HepG2 (cell line): ENCODE measurements around the gene GSDMA. TPM values are rescaled to one million over a fixed set of nuclear protein-coding genes. Genes with fewer than 3 reads are reported as not detected.

Experiments used
- ATAC-seq: fragments of 200-7000 bp; cut with Tn5 transposase; 3 replicates; pipeline ENCODE4 v1.9.1; 2020; ENCODE audit warnings: mild to moderate bottlenecking, moderate library complexity
- BruUV-seq: library from RNA; stranded (reverse); fragments of 400-500 nt; replicated peaks from 2 replicates; lab custom pipeline; 2021; lab: Mats Ljungman, UMichigan
- CTCF ChIA-PET: fragments of 300-600 bp; formaldehyde crosslinking; extraction: SDS; loops from one replicate; lab custom pipeline; 2021; ENCODE audit warnings: low total read pairs, inconsistent platforms, low intra/inter-chr PET ratio; lab: Yijun Ruan, JAX
- POLR2A ChIA-PET: fragments of 350-600 bp; sonication (Branson Sonifier 250); formaldehyde crosslinking; loops from one replicate; lab custom pipeline; 2020; ENCODE audit warnings: antibody characterized with exemption, inconsistent platforms; lab: Yijun Ruan, JAX
- DNase-seq: peaks from one replicate; pipeline ENCODE4 v3.0.0-alpha.2; 2015; ENCODE audit warnings: low spot score
- FAIRE-seq: peaks from 3 replicates; lab custom pipeline; 2011; peaks lifted over from hg19 to GRCh38; lab: Jason Lieb, UNC
- H2AFZ ChIP-seq: one replicate; pipeline ENCODE4 v1.6.1; 2011; ENCODE audit warnings: low read length, inconsistent platforms
- H3K27ac ChIP-seq: fragments of 300-600 bp; 3 replicates; pipeline ENCODE4 v1.8.0; 2011; ENCODE audit warnings: mixed run types, mild to moderate bottlenecking, mixed read lengths, low read length, inconsistent platforms; ENCODE audit not compliant: insufficient read depth; ENCODE audit errors: extremely low read length
- H3K27me3 ChIP-seq, 2 experiments: fragments of 200-600 bp in 1 of 2; 2 replicates in 1 of 2; 3 replicates in 1 of 2; pipeline versions ENCODE4 v1.6.0 to v1.8.0; 2011; ENCODE audit warnings: low read length in 2 of 2, mild to moderate bottlenecking in 2 of 2, moderate library complexity in 2 of 2, inconsistent platforms in 1 of 2; ENCODE audit not compliant: insufficient read depth in 2 of 2, control insufficient read depth in 1 of 2
- H3K36me3 ChIP-seq, 2 experiments: fragments of 200-600 bp in 1 of 2; replicated peaks in 1 of 2; 2 replicates in 1 of 2; 3 replicates in 1 of 2; pipeline versions ENCODE4 v1.5.1 to v1.8.0; 2011; ENCODE audit warnings: low read length in 2 of 2, inconsistent platforms in 1 of 2; ENCODE audit not compliant: insufficient read depth in 2 of 2, control insufficient read depth in 1 of 2
- H3K4me1 ChIP-seq: 2 replicates; pipeline ENCODE4 v1.5.1; 2012; ENCODE audit warnings: low read length, inconsistent platforms; ENCODE audit not compliant: insufficient read depth
- H3K4me2 ChIP-seq: 2 replicates; pipeline ENCODE4 v1.6.0; 2011; ENCODE audit warnings: low read depth, low read length, inconsistent platforms
- H3K4me3 ChIP-seq, 3 experiments: fragments of 200-600 bp in 1 of 3; sonication (generic), shearing (Covaris generic) in 1 of 3; replicated peaks in 1 of 3; 2 replicates each; pipeline ENCODE4 v1.5.1; 2011 to 2016; ENCODE audit warnings: low read length in 3 of 3, inconsistent platforms in 2 of 3, low read depth in 2 of 3, mild to moderate bottlenecking in 2 of 3, control low read depth in 1 of 3, mixed read lengths in 1 of 3; ENCODE audit not compliant: insufficient read depth in 1 of 3
- H3K79me2 ChIP-seq: one replicate; pipeline ENCODE4 v1.6.1; 2011; ENCODE audit warnings: low read length, inconsistent platforms; ENCODE audit not compliant: insufficient read depth
- H3K9ac ChIP-seq: 2 replicates; pipeline ENCODE4 v1.6.0; 2011; ENCODE audit warnings: mild to moderate bottlenecking, low read depth, low read length, inconsistent platforms; ENCODE audit not compliant: insufficient read depth
- H3K9me3 ChIP-seq: 2 replicates; pipeline ENCODE4 v1.5.1; 2012; ENCODE audit warnings: mild to moderate bottlenecking, low read length
- H4K20me1 ChIP-seq: 2 replicates; pipeline ENCODE4 v1.6.0; 2011; ENCODE audit warnings: inconsistent platforms, mild to moderate bottlenecking, low read length, moderate library complexity; ENCODE audit not compliant: insufficient read depth
- ATF2 ChIP-seq: sonication (generic); formaldehyde crosslinking; IDR thresholded peaks from 2 replicates; pipeline ENCODE4 v1.4.0; 2020; ENCODE audit warnings: missing genetic modification reagents
- CBX5 ChIP-seq: sonication (generic); formaldehyde crosslinking; IDR thresholded peaks from 2 replicates; pipeline ENCODE4 v1.4.0; 2020; ENCODE audit warnings: missing genetic modification reagents, borderline replicate concordance
- E2F2 ChIP-seq: sonication (generic); formaldehyde crosslinking; IDR thresholded peaks from 2 replicates; pipeline ENCODE4 v1.4.0; 2020; ENCODE audit warnings: missing genetic modification reagents, borderline replicate concordance
- HCFC1 ChIP-seq: fragments of 150-350 bp; IDR thresholded peaks from 2 replicates; pipeline ENCODE4 v1.6.1; 2014; ENCODE audit warnings: low read depth, low read length
- KLF9 ChIP-seq: IDR thresholded peaks from 2 replicates; pipeline ENCODE4 v1.6.1; 2016; ENCODE audit warnings: low read depth
- ZFP62 ChIP-seq: sonication (generic); formaldehyde crosslinking; IDR thresholded peaks from 2 replicates; pipeline ENCODE4 v1.4.0; 2020; ENCODE audit warnings: missing genetic modification reagents
- ZKSCAN5 ChIP-seq: sonication (generic); formaldehyde crosslinking; IDR thresholded peaks from 2 replicates; pipeline ENCODE4 v1.5.1; 2020; ENCODE audit warnings: mild to moderate bottlenecking, missing genetic modification reagents
- ZNF572 ChIP-seq: sonication (generic); formaldehyde crosslinking; IDR thresholded peaks from 2 replicates; pipeline ENCODE4 v1.5.1; 2020; ENCODE audit warnings: mild to moderate bottlenecking, missing genetic modification reagents
- ZZZ3 ChIP-seq: sonication (generic); formaldehyde crosslinking; IDR thresholded peaks from 2 replicates; pipeline ENCODE4 v1.4.0; 2020; ENCODE audit warnings: missing genetic modification reagents, mild to moderate bottlenecking, borderline replicate concordance
- WGBS: methylation state at CpG from one replicate; pipeline ENCODE4 v1.1.6; 2017; ENCODE audit warnings: low lambda C conversion rate; 5-methylcytosine and 5-hydroxymethylcytosine counted together
- in situ Hi-C: cut with HindIII; loops from 2 replicates; pipeline ENCODE4 v1.10.0; 2017; ENCODE audit warnings: low pct_unique_long_range_greater_than_20kb; ENCODE audit not compliant: extremely low pct_ligation_motif_present
- intact Hi-C: fragments of 100-400 bp; cut with micrococcal nuclease; formaldehyde crosslinking; loops from one replicate; pipeline ENCODE4 v1.10.0; 2022; ENCODE audit not compliant: unreplicated experiment
- polyA plus RNA-seq, 8 experiments: library from polyadenylated mRNA; depleted of rRNA in 3 of 8; stranded (reverse) in 7 of 8; unstranded in 1 of 8; fragments of >200 nt; fragmentation: Illumina TruSeq in 4 of 8; extraction: Trizol in 4 of 8; gene quantifications; 2 replicates each; pipeline versions ENCODE4 v1.2.1 to v1.2.3, GENCODE V29; 2011 to 2016; ENCODE audit warnings: low read depth in 4 of 8, missing spikeins in 1 of 8, mixed read lengths in 1 of 8; ENCODE audit not compliant: insufficient read depth in 1 of 8
- total RNA-seq, 5 experiments: library from RNA; depleted of rRNA; stranded (reverse); fragments of >200 nt; fragmentation: Illumina TruSeq; extraction: Trizol; gene quantifications; 2 replicates each; pipeline ENCODE4 v1.2.3, GENCODE V29; 2016; ENCODE audit warnings: low read depth in 1 of 5
- TF ChIP-seq, protein P1 (sequence below): sonication (generic); formaldehyde crosslinking; IDR thresholded peaks from 2 replicates; pipeline ENCODE4 v1.8.0; 2022; ENCODE audit warnings: mild to moderate bottlenecking, missing genetic modification reagents
- TF ChIP-seq, protein P2 (sequence below): sonication (generic); formaldehyde crosslinking; IDR thresholded peaks from 2 replicates; pipeline ENCODE4 v1.8.1; 2023; ENCODE audit warnings: missing genetic modification reagents, mild to moderate bottlenecking, borderline replicate concordance
- TF ChIP-seq, protein P3 (sequence below): sonication (generic); formaldehyde crosslinking; IDR thresholded peaks from 2 replicates; pipeline ENCODE4 v1.4.0; 2020; ENCODE audit warnings: mild to moderate bottlenecking, missing genetic modification reagents

GSDMA gene
- total and polyA plus RNA-seq, 2 of the 13 experiments (the other 11 are each of a cell fraction or from before 2014, with no cell fraction given): not detected

- POLR2A ChIA-PET: interaction anchor here (1.5 kb wide), 1 partner anchor 11 kb away, joined by 3 read pairs; the partner anchor contains the start of gene PSMD3
Measured at GRCh38 chr17:39969375-39969774, 6.6 kb downstream of the GSDMA start.

More at GRCh38 chr17:39969375-39969774, 6.6 kb downstream of the GSDMA start:
- CTCF ChIA-PET: no interaction called here
- intact Hi-C loops: no loop called here
- no TSS peak for BruUV-seq
- no peak for DNase-seq
- Histone ChIP-seq H3K36me3 (no peaks in the 10 kb centered on the region), H3K27me3 (peaks cover 6 to 65% of the 10 kb centered on the region in 2 experiments; a peak in 3 of 5 replicates), H3K4me1 (no peaks in the 10 kb centered on the region), H3K9me3 (no peaks in the 10 kb centered on the region), H4K20me1 (no peaks in the 10 kb centered on the region), H2AFZ (no peak overlapping the region), H3K9ac (no peak overlapping the region), H3K4me2 (no peak overlapping the region), H3K4me3 (no peak overlapping the region), H3K79me2 (no peaks in the 10 kb centered on the region), H3K27ac (no peak overlapping the region)
- in situ Hi-C loops: no loop called here
- WGBS: 30% methylated on average over 6 of the region's 6 CpGs
- TF ChIP-seq, protein P1, sequence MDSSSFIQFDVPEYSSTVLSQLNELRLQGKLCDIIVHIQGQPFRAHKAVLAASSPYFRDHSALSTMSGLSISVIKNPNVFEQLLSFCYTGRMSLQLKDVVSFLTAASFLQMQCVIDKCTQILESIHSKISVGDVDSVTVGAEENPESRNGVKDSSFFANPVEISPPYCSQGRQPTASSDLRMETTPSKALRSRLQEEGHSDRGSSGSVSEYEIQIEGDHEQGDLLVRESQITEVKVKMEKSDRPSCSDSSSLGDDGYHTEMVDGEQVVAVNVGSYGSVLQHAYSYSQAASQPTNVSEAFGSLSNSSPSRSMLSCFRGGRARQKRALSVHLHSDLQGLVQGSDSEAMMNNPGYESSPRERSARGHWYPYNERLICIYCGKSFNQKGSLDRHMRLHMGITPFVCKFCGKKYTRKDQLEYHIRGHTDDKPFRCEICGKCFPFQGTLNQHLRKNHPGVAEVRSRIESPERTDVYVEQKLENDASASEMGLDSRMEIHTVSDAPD: no peak
- no peak for TF ChIP-seq CBX5 (CRISPR knock-in tag)
- TF ChIP-seq KLF9 (CRISPR knock-in tag): no peak
- TF ChIP-seq ZFP62: no peak
- TF ChIP-seq, protein P2, sequence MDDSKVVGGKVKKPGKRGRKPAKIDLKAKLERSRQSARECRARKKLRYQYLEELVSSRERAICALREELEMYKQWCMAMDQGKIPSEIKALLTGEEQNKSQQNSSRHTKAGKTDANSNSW: no peak
- TF ChIP-seq ZNF572 (CRISPR knock-in tag): no peak
- no peak for TF ChIP-seq ZKSCAN5
- TF ChIP-seq ATF2: no peak
- TF ChIP-seq ZZZ3: no peak
- TF ChIP-seq, protein P3, sequence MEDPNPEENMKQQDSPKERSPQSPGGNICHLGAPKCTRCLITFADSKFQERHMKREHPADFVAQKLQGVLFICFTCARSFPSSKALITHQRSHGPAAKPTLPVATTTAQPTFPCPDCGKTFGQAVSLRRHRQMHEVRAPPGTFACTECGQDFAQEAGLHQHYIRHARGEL (CRISPR knock-in tag): no peak
- no peak for TF ChIP-seq HCFC1
- TF ChIP-seq E2F2 (CRISPR knock-in tag): no peak
- FAIRE-seq: no peak
- ATAC-seq: no peak
